Uterus (tissue), 4 donors: ENCODE measurements around the gene TNNI3K. TPM values are rescaled to one million over a fixed set of nuclear protein-coding genes. Genes with fewer than 3 reads are reported as not detected.

Experiments
- DNase-seq, 2 donors: peaks; one replicate each; pipeline ENCODE4 v3.0.0-alpha.2; 2019 to 2020
- H3K27ac ChIP-seq, 2 donors: fragments of 200-600 bp; sonication (generic); 1 replicate in 1 of 2; 2 replicates in 1 of 2; pipeline ENCODE4 v1.5.1; 2016 to 2018
- H3K27me3 ChIP-seq, 2 donors: fragments of 200-600 bp; sonication (generic); one replicate each; pipeline ENCODE4 v1.5.1; 2018 to 2019; ENCODE audit warnings: control low read depth in 1 of 2
- H3K36me3 ChIP-seq, 2 donors: fragments of 200-600 bp; sonication (generic); one replicate each; pipeline ENCODE4 v1.5.1; 2019; ENCODE audit warnings: control low read depth in 1 of 2
- H3K4me1 ChIP-seq, 2 donors: fragments of 200-600 bp; sonication (generic); one replicate each; pipeline ENCODE4 v1.5.1; 2018 to 2019; ENCODE audit warnings: control low read depth in 1 of 2
- H3K4me3 ChIP-seq, 2 donors: fragments of 200-600 bp; sonication (generic); 1 replicate in 1 of 2; 2 replicates in 1 of 2; pipeline ENCODE4 v1.5.1; 2018 to 2019; ENCODE audit warnings: mild to moderate bottlenecking in 1 of 2
- H3K9me3 ChIP-seq, 2 donors: fragments of 200-600 bp; sonication (generic); one replicate each; pipeline ENCODE4 v1.5.1; 2019; ENCODE audit warnings: control low read depth in 1 of 2
- CTCF ChIP-seq, 4 experiments: fragments of 200-600 bp in 2 of 4; fragments of 450-650 bp in 2 of 4; sonication (generic) in 2 of 4; IDR thresholded peaks; one replicate each; pipeline ENCODE4 v1.5.1; 2016 to 2019; ENCODE audit warnings: antibody characterized with exemption in 4 of 4, mild to moderate bottlenecking in 2 of 4, moderate library complexity in 1 of 4
- POLR2A ChIP-seq, 2 donors: fragments of 450-650 bp; IDR thresholded peaks; one replicate each; pipeline ENCODE4 v1.6.1; 2016; ENCODE audit warnings: antibody characterized with exemption in 2 of 2, mild to moderate bottlenecking in 1 of 2, moderate library complexity in 1 of 2
- intact Hi-C: fragments of 100-400 bp; cut with DNase I; formaldehyde crosslinking; loops from one replicate; pipeline ENCODE4 v1.15.1; 2023; ENCODE audit warnings: low total_unique reads
- total RNA-seq, 4 donors: library from RNA; depleted of rRNA in 3 of 4; stranded (reverse); fragments of >200 nt in 3 of 4; gene quantifications; one replicate each; pipeline versions ENCODE4 v1.1.0 to v1.2.4, GENCODE V29; 2014 to 2023
- donor health status: DM: yes; HTN: yes; CAD: no.

The TNNI3K gene
- total RNA-seq, 4 donors from 2014 or later, result 0.26 to 5.3 (median 1.5) TPM; not detected in 1

- DNase-seq, result no peak
- H3K36me3 ChIP-seq, result no peaks in the 10 kb centered on the region
- H3K4me3 ChIP-seq, result no peak overlapping the region
- no peaks in the 10 kb centered on the region for H3K4me1 ChIP-seq
- no peaks in the 10 kb centered on the region for H3K9me3 ChIP-seq
- intact Hi-C loops, result no loop called here
- TF ChIP-seq POLR2A (IDR thresholded peaks at IDR 0.05) (no peak), CTCF (IDR thresholded peaks at IDR 0.05) (no peak)
- H3K27me3 ChIP-seq, result no peaks in the 10 kb centered on the region
- no peak overlapping the region for H3K27ac ChIP-seq
Observed at GRCh38 chr1:74592580-74593355, 357.6 kb downstream of the TNNI3K start.

Other genes starting within 250 kb of the TNNI3K start
- gene LRRIQ3, start 37.2 kb upstream of the TNNI3K start, total RNA-seq, result 1 to 10 TPM in 1 of 4 donors, under 1 TPM in 1, not detected in 2; 0.49 to 2.6 TPM
- 10 to 100 TPM; 16.1 to 55.0 (median 17.7) TPM for gene FPGT, start 37.1 kb upstream of the TNNI3K start, total RNA-seq